ENCODE measurements around the gene CHRM1.

The CHRM1 gene

DNA sequence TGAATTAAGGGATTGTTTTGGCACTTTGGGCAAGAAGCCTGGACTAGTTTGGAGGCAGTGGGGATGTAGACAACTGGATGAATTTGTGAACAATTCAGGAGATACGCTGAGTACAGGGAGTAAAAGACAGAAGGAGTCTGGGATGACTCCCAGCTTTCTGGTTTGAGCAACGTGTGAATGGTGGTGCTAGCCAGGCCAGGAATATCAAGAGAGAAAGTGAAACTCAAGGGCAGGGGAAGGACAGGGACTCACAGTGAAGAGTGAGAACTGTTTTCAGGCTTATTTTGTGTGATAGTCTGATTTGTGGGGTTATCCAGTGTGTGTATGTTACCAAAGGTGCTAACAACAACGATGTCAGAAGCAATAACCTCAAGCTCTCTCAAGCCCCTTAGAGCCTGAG, 15.9 kb downstream of the CHRM1 start:
- DNase-seq (ENCODE audit: low read depth) = no peak

DNA sequence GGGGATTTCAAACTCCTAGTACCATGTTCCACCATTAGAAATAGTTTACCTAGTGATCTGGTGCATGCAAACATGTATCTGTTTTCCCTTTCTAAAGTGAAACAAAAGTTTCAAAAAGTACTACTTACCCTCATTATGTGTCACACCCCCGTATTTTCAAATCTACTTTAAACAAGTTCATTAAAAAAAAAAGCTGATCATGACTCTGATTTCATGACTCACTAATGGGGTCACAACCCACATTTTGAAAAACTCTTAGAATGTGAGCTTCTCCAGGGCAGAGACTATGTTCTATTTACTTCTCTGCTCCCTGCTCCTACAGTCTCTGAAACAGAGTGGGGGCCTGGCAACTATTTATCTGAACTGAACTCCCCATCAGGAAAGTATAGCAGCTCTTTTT, 18.2 kb downstream of the CHRM1 start:
- peak; percentile 35 for DNase-seq (ENCODE audit: low read depth)

DNA sequence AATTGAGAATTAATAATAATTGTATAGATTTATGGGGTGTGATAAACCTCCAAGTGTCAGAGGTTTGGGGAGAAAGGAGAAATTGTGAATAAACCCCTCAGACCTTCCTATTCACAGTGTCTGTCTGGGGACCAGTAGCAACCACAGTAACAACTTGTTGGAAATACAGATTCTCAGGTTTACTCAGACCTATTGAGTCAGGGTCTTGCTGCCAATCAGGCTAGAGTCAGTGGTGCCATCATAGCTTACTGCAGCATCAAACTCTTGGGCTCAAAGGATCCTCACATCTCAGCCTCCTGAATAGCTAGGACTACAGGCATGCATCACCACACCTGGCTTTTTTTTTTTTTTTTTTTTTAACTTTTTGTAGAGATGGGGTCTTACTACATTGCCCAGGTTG, 23.1 kb downstream of the CHRM1 start:
- no peak for DNase-seq (ENCODE audit: low read depth)

DNA sequence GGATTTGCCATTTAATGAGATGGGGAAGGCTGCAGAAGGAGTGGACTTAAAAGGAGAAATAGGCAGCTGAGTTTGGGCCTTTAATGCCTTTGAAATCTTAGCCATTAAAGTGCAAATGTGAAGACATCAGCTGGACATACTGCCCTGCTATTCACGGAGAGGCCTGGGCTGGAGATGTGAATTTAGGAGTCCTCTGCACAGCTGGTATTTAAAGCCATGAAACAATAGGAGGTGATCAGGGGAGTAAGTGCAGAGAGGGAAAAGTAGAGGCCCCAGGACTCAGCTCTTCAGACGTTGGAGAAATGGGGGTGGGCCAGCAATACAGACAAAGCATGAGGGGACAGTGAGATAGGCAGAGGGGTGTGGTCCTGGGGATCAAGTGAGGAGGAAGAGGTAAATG, 23.9 kb downstream of the CHRM1 start:
- no peak for DNase-seq (ENCODE audit: low read depth)

DNA sequence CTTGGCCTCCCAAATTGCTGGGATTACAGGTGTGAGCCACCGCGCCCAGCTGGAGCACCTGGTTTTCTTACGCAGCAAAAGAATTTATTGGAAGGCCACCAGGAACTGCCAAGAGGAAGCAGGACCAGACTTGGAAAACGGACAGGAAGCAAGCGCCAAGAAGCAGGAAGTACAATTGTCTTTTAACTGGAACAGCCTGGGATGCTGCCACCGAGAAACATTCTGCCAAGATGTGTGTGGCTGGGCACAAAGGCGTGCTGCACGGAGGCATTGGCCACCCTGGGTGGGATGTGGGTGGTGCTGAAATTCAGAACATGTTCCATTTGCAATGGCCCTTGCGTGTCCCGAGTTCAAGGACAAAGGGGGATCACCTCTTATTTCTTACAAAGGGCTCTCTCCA, 25.1 kb downstream of the CHRM1 start:
- DNase-seq (ENCODE audit: low read depth) = no peak

GRCh38 chr11:62895501-62895900, 25.7 kb downstream of the CHRM1 start:
- DNase-seq (ENCODE audit: low read depth) = no peak

GRCh38 chr11:62892077-62892922, 28.9 kb downstream of the CHRM1 start:
- DNase-seq (ENCODE audit: low read depth) = no peak

- DNase-seq (ENCODE audit: low read depth) = peak; percentile 72
Observed at GRCh38 chr11:62889484-62890437, 31.4 kb downstream of the CHRM1 start.

- DNase-seq (ENCODE audit: low read depth) = no peak
Observed at GRCh38 chr11:62889126-62889483, 32.1 kb downstream of the CHRM1 start.

DNA sequence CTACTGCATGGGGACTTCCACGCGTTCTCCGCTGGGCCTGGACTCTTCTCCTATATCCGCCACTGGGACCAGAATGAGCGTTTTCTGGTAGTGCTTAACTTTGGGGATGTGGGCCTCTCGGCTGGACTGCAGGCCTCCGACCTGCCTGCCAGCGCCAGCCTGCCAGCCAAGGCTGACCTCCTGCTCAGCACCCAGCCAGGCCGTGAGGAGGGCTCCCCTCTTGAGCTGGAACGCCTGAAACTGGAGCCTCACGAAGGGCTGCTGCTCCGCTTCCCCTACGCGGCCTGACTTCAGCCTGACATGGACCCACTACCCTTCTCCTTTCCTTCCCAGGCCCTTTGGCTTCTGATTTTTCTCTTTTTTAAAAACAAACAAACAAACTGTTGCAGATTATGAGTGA, 32.8 kb downstream of the CHRM1 start:
- no peak for DNase-seq (ENCODE audit: low read depth)

- no peak for DNase-seq (ENCODE audit: low read depth)
Observed at GRCh38 chr11:62885137-62885750, 35.9 kb downstream of the CHRM1 start.

GRCh38 chr11:62883673-62884072, 37.5 kb downstream of the CHRM1 start:
- DNase-seq (ENCODE audit: low read depth) = peak; percentile 49

DNA sequence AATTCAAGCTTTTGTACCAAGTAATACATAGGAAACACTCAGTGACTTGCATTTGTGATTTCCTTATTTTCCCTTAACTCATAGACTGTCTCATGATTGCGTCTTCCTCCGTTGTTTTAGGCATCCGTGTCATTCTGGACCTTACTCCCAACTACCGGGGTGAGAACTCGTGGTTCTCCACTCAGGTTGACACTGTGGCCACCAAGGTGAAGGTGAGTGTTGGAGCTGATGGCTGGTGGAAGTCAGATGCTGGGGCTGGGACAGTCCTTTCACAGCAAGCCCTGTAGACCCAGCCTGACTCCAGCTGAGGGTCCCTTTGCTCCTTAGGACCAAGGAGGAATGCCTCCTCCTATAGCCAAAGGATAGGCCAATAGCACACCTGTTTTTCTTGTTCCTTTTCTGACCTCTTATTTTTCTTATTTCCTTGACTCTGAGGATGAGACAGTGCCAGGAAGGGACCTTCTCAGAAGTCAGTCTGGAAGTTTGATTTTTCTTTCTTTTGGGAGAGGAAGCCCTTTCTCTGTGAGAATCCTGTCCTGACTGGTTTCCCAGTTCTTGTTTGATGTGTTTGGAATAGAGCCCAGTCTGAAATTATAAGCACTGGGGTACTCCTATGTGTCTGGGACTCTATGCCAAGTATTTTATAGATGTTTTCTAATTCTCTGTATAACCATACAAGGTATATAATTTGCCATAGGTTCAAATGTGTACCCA, 38.2 kb downstream of the CHRM1 start:
- DNase-seq (ENCODE audit: low read depth) = peak; percentile 34

DNA sequence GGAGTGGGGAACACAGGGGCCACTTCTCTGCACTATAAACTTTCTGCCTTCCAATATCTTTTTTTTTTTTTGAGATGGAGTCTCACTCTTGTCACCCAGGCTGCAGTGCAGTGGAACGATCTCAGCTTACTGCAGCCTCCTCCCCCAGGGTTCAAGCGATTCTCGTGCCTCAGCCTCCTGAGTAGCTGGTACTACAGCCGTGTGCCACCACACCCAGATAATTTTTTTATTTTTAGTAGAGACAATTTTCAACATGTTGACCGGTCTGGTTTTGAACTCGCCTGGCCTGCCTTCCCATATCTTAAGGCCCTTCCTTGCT, 38.8 kb downstream of the CHRM1 start:
- no peak for DNase-seq (ENCODE audit: low read depth)

GRCh38 chr11:62881579-62882430, 39.4 kb downstream of the CHRM1 start:
- peak; percentile 98 for DNase-seq (ENCODE audit: low read depth)

GRCh38 chr11:62880803-62881578, 40.2 kb downstream of the CHRM1 start, which contains the start of gene SLC3A2:
Gene SLC3A2 (plus strand): TSS chr11:62880896. CDS start chr11:62881024, 128 bp downstream.
- peak; percentile 91 for DNase-seq (ENCODE audit: low read depth)

- DNase-seq (ENCODE audit: low read depth) = peak; percentile 86
Observed at GRCh38 chr11:62880231-62880802, 40.8 kb downstream of the CHRM1 start.

DNA sequence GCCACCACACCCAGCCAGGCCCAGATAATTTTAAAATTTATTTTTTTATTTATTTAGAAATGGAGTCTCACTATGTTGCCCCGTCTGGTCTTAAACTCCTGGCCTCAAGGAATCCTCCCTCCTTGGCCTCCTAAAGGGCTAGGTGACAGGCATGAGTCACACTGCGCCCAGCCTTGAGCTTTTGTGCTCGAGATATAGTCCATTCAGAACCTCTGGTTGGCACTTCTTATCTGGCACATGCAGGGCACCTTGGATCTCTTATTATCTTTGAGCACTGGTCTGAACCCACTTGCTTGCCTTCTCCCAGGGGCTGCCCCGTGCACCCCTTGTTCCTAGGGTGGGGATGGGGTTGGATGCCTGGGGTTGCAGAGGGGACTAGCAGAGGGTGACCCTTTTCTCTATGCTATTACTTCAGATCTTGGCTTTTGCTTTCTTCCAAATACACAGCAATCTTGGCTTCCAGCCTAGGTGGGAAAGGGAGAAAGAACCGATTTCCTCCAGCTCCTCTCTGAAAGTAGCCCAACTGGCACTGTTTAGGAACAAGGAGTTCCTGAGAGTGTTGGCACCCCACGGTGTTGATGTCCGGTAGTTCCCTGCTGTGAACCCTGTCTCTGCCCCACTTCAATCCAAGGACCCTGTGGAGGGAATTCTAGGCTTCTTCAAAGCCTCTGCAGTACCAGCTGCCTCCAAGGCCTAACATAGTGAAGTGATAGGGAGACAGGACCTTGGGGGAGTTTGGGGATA, 41.8 kb downstream of the CHRM1 start:
- DNase-seq (ENCODE audit: low read depth) = peak; percentile 19

GRCh38 chr11:62876712-62877111, 44.5 kb downstream of the CHRM1 start:
- DNase-seq (ENCODE audit: low read depth) = no peak
